ENCODE results near the gene ATP1A2. TPM values are rescaled to one million over a fixed set of nuclear protein-coding genes. Genes with fewer than 3 reads are reported as not detected.
"Not testable (repeated sequence)": the region's sequence is repeated elsewhere in the genome, so short reads cannot be mapped to it uniquely, and the experiment has no call there.

ATP1A2 gene
- total and polyA plus RNA-seq, 7 donors = 52.5 to 1,040 (median 523) TPM

GRCh38 chr1:160107512-160107911, 8.0 kb upstream of the ATP1A2 start:
- ATAC-seq = no peak
- Histone ChIP-seq H3K9me3 (no peaks in the 10 kb centered on the region), H3K4me3 (no peak overlapping the region), H3K4me1 (peaks cover 11% of the 10 kb centered on the region), H3K27ac (no peak overlapping the region), H3K36me3 (ENCODE audit: insufficient read depth in 1 of 2, low read depth in 1 of 2) (no peaks in the 10 kb centered on the region), H3K27me3 (ENCODE audit: insufficient read depth in 3 of 3, low read length in 2 of 3) (no peaks in the 10 kb centered on the region)
- DNase-seq = peak in 1 of 2 donors; percentile 1
- intact Hi-C loops (cut with DNase I) = no loop called here
- no peak for TF ChIP-seq CTCF (IDR thresholded peaks at IDR 0.05)
- 93 to 100% (median 96%) methylated on average over 1 of the region's 1 CpG for WGBS, 3 donors

- intact Hi-C loops (cut with DNase I) = no loop called here
- no peak for DNase-seq
- Histone ChIP-seq H3K9me3 (no peaks in the 10 kb centered on the region), H3K36me3 (ENCODE audit: insufficient read depth in 1 of 2, low read depth in 1 of 2) (no peaks in the 10 kb centered on the region), H3K4me3 (no peak overlapping the region), H3K27ac (no peak overlapping the region), H3K4me1 (peaks cover 23% of the 10 kb centered on the region), H3K27me3 (ENCODE audit: insufficient read depth in 3 of 3, low read length in 2 of 3) (no peaks in the 10 kb centered on the region)
- TF ChIP-seq CTCF (IDR thresholded peaks at IDR 0.05) = peak; percentile 42
- ATAC-seq = no peak
- WGBS, 3 donors = 44 to 50% (median 47%) methylated on average over 6 of the region's 6 CpGs
Measured at GRCh38 chr1:160108888-160109662, 6.5 kb upstream of the ATP1A2 start.

- H3K36me3 ChIP-seq (ENCODE audit: insufficient read depth in 1 of 2, low read depth in 1 of 2) = no peaks in the 10 kb centered on the region
- intact Hi-C loops (cut with DNase I) = loop anchor here in 1 of 2 donors (5.0 kb wide), 1 partner anchor 63 kb away; no protein-coding TSS in a partner anchor
- H3K27ac ChIP-seq = no peak overlapping the region
- TF ChIP-seq CTCF (IDR thresholded peaks at IDR 0.05) = no peak
- H3K4me1 ChIP-seq = peaks cover 29% of the 10 kb centered on the region
- H3K9me3 ChIP-seq = no peaks in the 10 kb centered on the region
- DNase-seq (no peak), ATAC-seq (no peak)
- H3K4me3 ChIP-seq = no peak overlapping the region
- WGBS, 3 donors = 58 to 67% (median 65%) methylated on average over 4 of the region's 4 CpGs
- H3K27me3 ChIP-seq (ENCODE audit: insufficient read depth in 3 of 3, low read length in 2 of 3) = no peaks in the 10 kb centered on the region
Measured at GRCh38 chr1:160109686-160110085, 5.9 kb upstream of the ATP1A2 start.

- not testable (repeated sequence) for H3K27me3 ChIP-seq (ENCODE audit: insufficient read depth in 3 of 3, low read length in 2 of 3); ATAC-seq; H3K36me3 ChIP-seq (ENCODE audit: insufficient read depth in 1 of 2, low read depth in 1 of 2); H3K9me3 ChIP-seq; DNase-seq; H3K4me3 ChIP-seq
- WGBS, 3 donors = 71 to 88% (median 71%) methylated on average over 10 of the region's 10 CpGs
- intact Hi-C loops (cut with DNase I) = loop anchor here in 1 of 2 donors (5.0 kb wide), 1 partner anchor 61 kb away; no protein-coding TSS in a partner anchor
- Histone ChIP-seq H3K4me1 (peaks cover 35% of the 10 kb centered on the region), H3K27ac (peak overlapping the region; percentile 46)
Measured at GRCh38 chr1:160111462-160111861, 4.1 kb upstream of the ATP1A2 start.

- no peak for TF ChIP-seq CTCF (IDR thresholded peaks at IDR 0.05)
- no peak for DNase-seq
- H3K27ac ChIP-seq = peak overlapping the region; percentile 46
- H3K4me3 ChIP-seq = no peak overlapping the region
- no peaks in the 10 kb centered on the region for H3K36me3 ChIP-seq (ENCODE audit: insufficient read depth in 1 of 2, low read depth in 1 of 2)
- ATAC-seq = no peak
- H3K9me3 ChIP-seq = no peaks in the 10 kb centered on the region
- WGBS, 3 donors = 60 to 76% (median 72%) methylated on average over 12 of the region's 12 CpGs
- intact Hi-C loops (cut with DNase I) = loop anchor here in 1 of 2 donors (5.0 kb wide), 1 partner anchor 60 kb away; no protein-coding TSS in a partner anchor
- peaks cover 35% of the 10 kb centered on the region for H3K4me1 ChIP-seq
- no peaks in the 10 kb centered on the region for H3K27me3 ChIP-seq (ENCODE audit: insufficient read depth in 3 of 3, low read length in 2 of 3)
Measured at GRCh38 chr1:160112357-160112756, 3.2 kb upstream of the ATP1A2 start.

Data from psoas muscle (tissue), 8 donors.